K562 (cell line): ENCODE data around the gene ASCC1. TPM values are rescaled to one million over a fixed set of nuclear protein-coding genes. Genes with fewer than 3 reads are reported as not detected.

ENCODE experiments used
- ATAC-seq: fragments of 200-7000 bp; cut with Tn5 transposase; 3 replicates; pipeline ENCODE4 v1.9.1; 2020; ENCODE audit warnings: moderate library complexity
- BruUV-seq: library from RNA; stranded (reverse); fragments of 400-500 nt; replicated peaks from 2 replicates; lab custom pipeline; 2021; lab: Mats Ljungman, UMichigan
- CTCF ChIA-PET: fragments of 300-600 bp; formaldehyde crosslinking; extraction: SDS; loops from one replicate; lab custom pipeline; 2021; ENCODE audit warnings: low intra/inter-chr PET ratio; lab: Yijun Ruan, JAX
- POLR2A ChIA-PET: fragments of 300-600, 350-650 bp; sonication (Branson Sonifier 250); formaldehyde crosslinking; extraction: SDS; loops from one replicate; lab custom pipeline; 2021; ENCODE audit warnings: antibody characterized with exemption, inconsistent platforms; lab: Yijun Ruan, JAX
- DNase-seq, 4 experiments: peaks; one replicate each; pipeline versions ENCODE4 v3.0.0 to v3.0.0-alpha.2; 2011 to 2018; ENCODE audit warnings: low spot score in 3 of 4, mixed read lengths in 3 of 4; ENCODE audit errors: extremely low read depth in 1 of 4
- FAIRE-seq: peaks from 2 replicates; lab custom pipeline; 2011; peaks lifted over from hg19 to GRCh38; lab: Jason Lieb, UNC
- H2AFZ ChIP-seq: 2 replicates; pipeline ENCODE4 v1.6.0; 2011; ENCODE audit warnings: low read depth, low read length, control low read depth, inconsistent platforms
- H3K27ac ChIP-seq: fragments of 200-600 bp; 3 replicates; pipeline ENCODE4 v1.8.0; 2011; ENCODE audit warnings: low read depth, mild to moderate bottlenecking, control low read depth, inconsistent platforms, low read length, moderate library complexity, mixed read lengths; ENCODE audit errors: extremely low read depth
- H3K27me3 ChIP-seq, 2 experiments: fragments of 300-600 bp in 1 of 2; 2 replicates in 1 of 2; 3 replicates in 1 of 2; pipeline versions ENCODE4 v1.6.0 to v1.8.0; 2011; ENCODE audit warnings: inconsistent platforms in 2 of 2, low read length in 2 of 2, mild to moderate bottlenecking in 1 of 2, mixed read lengths in 1 of 2, moderate library complexity in 1 of 2; ENCODE audit not compliant: control insufficient read depth in 2 of 2, insufficient read depth in 2 of 2
- H3K36me3 ChIP-seq: fragments of 300-600 bp; 3 replicates; pipeline ENCODE4 v1.8.0; 2011; ENCODE audit warnings: mild to moderate bottlenecking, low read length, inconsistent platforms; ENCODE audit not compliant: control insufficient read depth, insufficient read depth
- H3K4me1 ChIP-seq, 2 experiments: fragments of 200-600 bp in 1 of 2; replicated peaks in 1 of 2; 2 replicates in 1 of 2; 3 replicates in 1 of 2; pipeline versions ENCODE4 v1.5.1 to v1.8.0; 2011; ENCODE audit warnings: inconsistent platforms in 2 of 2, low read length in 2 of 2, mild to moderate bottlenecking in 1 of 2, mixed read lengths in 1 of 2, moderate library complexity in 1 of 2; ENCODE audit not compliant: control insufficient read depth in 2 of 2, insufficient read depth in 2 of 2
- H3K4me2 ChIP-seq: 2 replicates; pipeline ENCODE4 v1.6.1; 2011; ENCODE audit warnings: low read length, control low read depth, inconsistent platforms, mixed read lengths; ENCODE audit not compliant: insufficient read depth
- H3K4me3 ChIP-seq: fragments of 200-600 bp; sonication (generic), shearing (Covaris generic); 2 replicates; pipeline ENCODE4 v1.5.1; 2016; ENCODE audit warnings: control low read depth, inconsistent platforms
- H3K79me2 ChIP-seq: fragments of 200-600 bp; 3 replicates; pipeline ENCODE4 v1.8.0; 2011; ENCODE audit warnings: low read length, inconsistent platforms; ENCODE audit not compliant: control insufficient read depth, insufficient read depth
- H3K9ac ChIP-seq, 2 experiments: 2 replicates each; pipeline versions ENCODE4 v1.6.0 to v1.6.1; 2011; ENCODE audit warnings: low read depth in 2 of 2, low read length in 2 of 2, control low read depth in 1 of 2, inconsistent platforms in 1 of 2, mild to moderate bottlenecking in 1 of 2, mixed read lengths in 1 of 2; ENCODE audit not compliant: insufficient read depth in 1 of 2
- H3K9me1 ChIP-seq: one replicate; pipeline ENCODE4 v1.6.0; 2011; ENCODE audit warnings: inconsistent platforms, mild to moderate bottlenecking, low read length, moderate library complexity; ENCODE audit not compliant: control insufficient read depth, insufficient read depth
- H3K9me3 ChIP-seq: replicated peaks from 2 replicates; pipeline ENCODE4 v1.5.1; 2011; ENCODE audit warnings: low read depth, low read length, inconsistent platforms; ENCODE audit not compliant: control insufficient read depth, insufficient read depth
- H4K20me1 ChIP-seq: replicated peaks from 2 replicates; pipeline ENCODE4 v1.6.1; 2011; ENCODE audit warnings: low read length, inconsistent platforms, mixed read lengths; ENCODE audit not compliant: control insufficient read depth, insufficient read depth
- MED1 ChIP-seq: sonication (generic); formaldehyde crosslinking; IDR thresholded peaks from 2 replicates; pipeline ENCODE4 v1.8.1; 2023; ENCODE audit warnings: missing genetic modification reagents, borderline replicate concordance
- NFIC ChIP-seq: fragments of 450-650 bp; IDR thresholded peaks from 2 replicates; pipeline ENCODE4 v1.6.1; 2017; ENCODE audit warnings: mild to moderate bottlenecking, inconsistent platforms
- SETDB1 ChIP-seq: IDR thresholded peaks from one replicate; pipeline ENCODE4 v1.6.1; 2012; ENCODE audit warnings: low read length, control low read depth, inconsistent platforms
- ZNF274 ChIP-seq: IDR thresholded peaks from 2 replicates; pipeline ENCODE4 v1.6.1; 2011; ENCODE audit warnings: low read depth, mild to moderate bottlenecking, low read length, moderate library complexity, borderline replicate concordance
- WGBS: fragments of 100-300 bp; shearing (Covaris generic); methylation state at CpG from one replicate; pipeline ENCODE4 v1.1.6; 2016; ENCODE audit warnings: low coverage, mixed read lengths; ENCODE audit not compliant: insufficient coverage; ENCODE audit errors: missing lambda C conversion rate; 5-methylcytosine and 5-hydroxymethylcytosine counted together
- in situ Hi-C: fragments of 300-500 bp; cut with MboI; formaldehyde crosslinking; loops from 4 replicates; pipeline ENCODE4 v1.15.0; 2018; ENCODE audit warnings: inconsistent platforms, mixed read lengths
- intact Hi-C: fragments of 100-400 bp; cut with micrococcal nuclease; formaldehyde crosslinking; loops from 2 replicates; pipeline ENCODE4 v1.14.2; 2022
- polyA plus RNA-seq, 8 experiments: library from polyadenylated mRNA; depleted of rRNA in 4 of 8; stranded (reverse) in 5 of 8; unstranded in 3 of 8; fragments of >200 nt; fragmentation: Nextera tagmentation in 2 of 8; fragmentation: Illumina TruSeq in 1 of 8; extraction: Ambion mirVana in 2 of 8; extraction: Trizol in 1 of 8; gene quantifications; 2 replicates each; pipeline versions ENCODE4 v1.2.1 to v1.2.3, GENCODE V29; 2011 to 2014; ENCODE audit warnings: inconsistent platforms in 1 of 8, missing spikeins in 1 of 8
- total RNA-seq, 7 experiments: library from RNA; depleted of rRNA in 6 of 7; stranded (reverse); fragments of >200 nt in 6 of 7; fragmentation: Illumina TruSeq in 2 of 7; extraction: Trizol in 2 of 7; gene quantifications; 2 replicates each; pipeline versions ENCODE4 v1.2.1 to v1.2.3, GENCODE V29; 2011 to 2021; ENCODE audit warnings: low replicate concordance in 1 of 7
- TF ChIP-seq, protein P1 (sequence below): fragments of 200-400 bp; formaldehyde crosslinking; IDR thresholded peaks from 2 replicates; pipeline ENCODE4 v1.6.1; 2017; ENCODE audit warnings: mild to moderate bottlenecking, low read depth, low read length, moderate library complexity
- TF ChIP-seq, protein P2 (sequence below): fragments of 450-650 bp; IDR thresholded peaks from 2 replicates; pipeline ENCODE4 v1.6.1; 2017; ENCODE audit warnings: antibody characterized with exemption, mild to moderate bottlenecking

Gene ASCC1
- total and polyA plus RNA-seq, 9 of the 15 experiments (the other 6 are each of a cell fraction or from before 2014, with no cell fraction given) = 31.7 to 73.3 (median 52.8) TPM

DNA sequence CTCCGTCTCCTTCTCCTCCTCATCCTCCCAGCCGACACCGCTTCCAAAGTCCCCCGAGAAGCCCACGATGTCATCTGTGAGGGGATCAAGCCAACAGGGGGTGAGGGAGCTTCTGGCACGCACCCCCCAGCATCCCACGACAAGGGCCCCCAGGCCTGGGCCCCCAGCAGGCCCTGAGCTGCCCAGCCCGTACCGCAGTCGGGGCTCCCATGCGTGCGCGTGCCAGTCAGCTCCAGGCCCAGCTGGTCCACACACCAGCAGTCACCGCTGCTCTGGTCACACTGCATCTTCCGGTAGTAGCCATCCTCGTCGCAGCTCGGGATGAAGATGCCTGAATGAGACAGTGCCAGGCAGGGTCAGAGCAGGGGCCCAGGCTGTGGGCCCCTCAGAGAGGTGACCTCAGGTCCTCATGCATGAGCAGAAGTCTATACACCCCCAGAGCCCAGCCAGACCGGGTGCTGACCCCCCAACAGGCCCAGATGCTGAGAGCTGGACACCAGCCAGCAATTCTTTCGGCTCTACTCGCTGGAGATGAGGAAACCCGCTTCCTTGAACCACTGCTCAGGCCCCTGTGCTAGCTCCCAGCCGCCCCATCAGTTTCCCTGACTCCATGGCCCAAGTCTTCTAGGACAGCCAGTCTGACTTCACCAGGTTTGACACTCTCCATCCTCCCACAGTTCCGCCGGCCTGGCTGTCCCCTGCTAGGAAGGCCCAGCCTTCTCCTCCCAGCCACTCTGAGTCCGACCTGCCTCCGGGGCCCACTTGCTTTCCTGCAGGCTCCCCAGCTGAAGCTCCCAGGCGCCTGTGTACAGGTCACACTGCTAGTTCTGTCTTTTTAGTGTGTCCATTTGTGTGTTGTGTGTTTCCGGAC lies 153.0 kb downstream of the ASCC1 start:
- Histone ChIP-seq H3K9me1 (no peaks in the 10 kb centered on the region), H3K79me2 (no peaks in the 10 kb centered on the region), H2AFZ (no peak overlapping the region), H3K36me3 (no peaks in the 10 kb centered on the region), H3K4me2 (no peak overlapping the region), H3K27ac (no peak overlapping the region), H3K9me3 (no peaks in the 10 kb centered on the region), H3K27me3 (peaks cover 8 to 23% of the 10 kb centered on the region in 2 experiments; a peak in 4 of 5 replicates), H3K9ac (no peak overlapping the region; a peak in 1 of 4 replicates), H3K4me3 (no peak overlapping the region), H3K4me1 (peaks cover 3 to 32% of the 10 kb centered on the region in 2 experiments; a peak in 3 of 5 replicates), H4K20me1 (no peaks in the 10 kb centered on the region)
- FAIRE-seq (no peak), ATAC-seq (no peak), DNase-seq (no peak)
- ChIA-PET CTCF (no interaction called here), POLR2A (interaction anchor here (0.6 to 2.0 kb wide), 6 partner anchors 96 to 322 kb away, joined by 3 to 6 read pairs (median 4); partner anchors contain the start of gene DDIT4)
- no TSS peak for BruUV-seq
- in situ Hi-C loops (loop anchor here (10.0 kb wide), 1 partner anchor 272 kb away; no protein-coding TSS in a partner anchor), intact Hi-C loops (loop anchor here (5.0 kb wide), 1 partner anchor 264 kb away; no protein-coding TSS in a partner anchor)
- TF ChIP-seq, protein P1, sequence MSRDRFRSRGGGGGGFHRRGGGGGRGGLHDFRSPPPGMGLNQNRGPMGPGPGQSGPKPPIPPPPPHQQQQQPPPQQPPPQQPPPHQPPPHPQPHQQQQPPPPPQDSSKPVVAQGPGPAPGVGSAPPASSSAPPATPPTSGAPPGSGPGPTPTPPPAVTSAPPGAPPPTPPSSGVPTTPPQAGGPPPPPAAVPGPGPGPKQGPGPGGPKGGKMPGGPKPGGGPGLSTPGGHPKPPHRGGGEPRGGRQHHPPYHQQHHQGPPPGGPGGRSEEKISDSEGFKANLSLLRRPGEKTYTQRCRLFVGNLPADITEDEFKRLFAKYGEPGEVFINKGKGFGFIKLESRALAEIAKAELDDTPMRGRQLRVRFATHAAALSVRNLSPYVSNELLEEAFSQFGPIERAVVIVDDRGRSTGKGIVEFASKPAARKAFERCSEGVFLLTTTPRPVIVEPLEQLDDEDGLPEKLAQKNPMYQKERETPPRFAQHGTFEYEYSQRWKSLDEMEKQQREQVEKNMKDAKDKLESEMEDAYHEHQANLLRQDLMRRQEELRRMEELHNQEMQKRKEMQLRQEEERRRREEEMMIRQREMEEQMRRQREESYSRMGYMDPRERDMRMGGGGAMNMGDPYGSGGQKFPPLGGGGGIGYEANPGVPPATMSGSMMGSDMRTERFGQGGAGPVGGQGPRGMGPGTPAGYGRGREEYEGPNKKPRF = no peak
- TF ChIP-seq ZNF274 (no peak), MED1 (0 out of 2 replicates have a peak, but pooled peaks have one; percentile 55), SETDB1 (no peak), NFIC (peak; percentile 55)
- TF ChIP-seq, protein P2, sequence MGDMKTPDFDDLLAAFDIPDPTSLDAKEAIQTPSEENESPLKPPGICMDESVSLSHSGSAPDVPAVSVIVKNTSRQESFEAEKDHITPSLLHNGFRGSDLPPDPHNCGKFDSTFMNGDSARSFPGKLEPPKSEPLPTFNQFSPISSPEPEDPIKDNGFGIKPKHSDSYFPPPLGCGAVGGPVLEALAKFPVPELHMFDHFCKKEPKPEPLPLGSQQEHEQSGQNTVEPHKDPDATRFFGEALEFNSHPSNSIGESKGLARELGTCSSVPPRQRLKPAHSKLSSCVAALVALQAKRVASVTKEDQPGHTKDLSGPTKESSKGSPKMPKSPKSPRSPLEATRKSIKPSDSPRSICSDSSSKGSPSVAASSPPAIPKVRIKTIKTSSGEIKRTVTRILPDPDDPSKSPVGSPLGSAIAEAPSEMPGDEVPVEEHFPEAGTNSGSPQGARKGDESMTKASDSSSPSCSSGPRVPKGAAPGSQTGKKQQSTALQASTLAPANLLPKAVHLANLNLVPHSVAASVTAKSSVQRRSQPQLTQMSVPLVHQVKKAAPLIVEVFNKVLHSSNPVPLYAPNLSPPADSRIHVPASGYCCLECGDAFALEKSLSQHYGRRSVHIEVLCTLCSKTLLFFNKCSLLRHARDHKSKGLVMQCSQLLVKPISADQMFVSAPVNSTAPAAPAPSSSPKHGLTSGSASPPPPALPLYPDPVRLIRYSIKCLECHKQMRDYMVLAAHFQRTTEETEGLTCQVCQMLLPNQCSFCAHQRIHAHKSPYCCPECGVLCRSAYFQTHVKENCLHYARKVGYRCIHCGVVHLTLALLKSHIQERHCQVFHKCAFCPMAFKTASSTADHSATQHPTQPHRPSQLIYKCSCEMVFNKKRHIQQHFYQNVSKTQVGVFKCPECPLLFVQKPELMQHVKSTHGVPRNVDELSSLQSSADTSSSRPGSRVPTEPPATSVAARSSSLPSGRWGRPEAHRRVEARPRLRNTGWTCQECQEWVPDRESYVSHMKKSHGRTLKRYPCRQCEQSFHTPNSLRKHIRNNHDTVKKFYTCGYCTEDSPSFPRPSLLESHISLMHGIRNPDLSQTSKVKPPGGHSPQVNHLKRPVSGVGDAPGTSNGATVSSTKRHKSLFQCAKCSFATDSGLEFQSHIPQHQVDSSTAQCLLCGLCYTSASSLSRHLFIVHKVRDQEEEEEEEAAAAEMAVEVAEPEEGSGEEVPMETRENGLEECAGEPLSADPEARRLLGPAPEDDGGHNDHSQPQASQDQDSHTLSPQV = no peak
- 53% methylated on average over 26 of the region's 29 CpGs for WGBS
